ENCODE measurements around the gene YY1.
"Not testable (repeated sequence)": the region's sequence is repeated elsewhere in the genome, so short reads cannot be mapped to it uniquely, and the experiment has no call there.

YY1 gene

GRCh38 chr14:100213956-100214769 lies 24.8 kb upstream of the YY1 start:
- DNase-seq: peak; percentile 92

- DNase-seq: no peak
Measured at GRCh38 chr14:100214770-100215083, 24.2 kb upstream of the YY1 start.

GRCh38 chr14:100215330-100215885 lies 23.5 kb upstream of the YY1 start:
- DNase-seq: no peak

- DNase-seq: no peak
Measured at GRCh38 chr14:100219126-100219785, 19.7 kb upstream of the YY1 start.

- peak; percentile 76 for DNase-seq
Measured at GRCh38 chr14:100221533-100222223, 17.3 kb upstream of the YY1 start.

GRCh38 chr14:100222224-100223093 lies 16.5 kb upstream of the YY1 start:
- DNase-seq: no peak

GRCh38 chr14:100223332-100224201 lies 15.4 kb upstream of the YY1 start:
- DNase-seq: no peak

GRCh38 chr14:100224229-100224866 lies 14.6 kb upstream of the YY1 start:
- DNase-seq: no peak

- no peak for DNase-seq
Measured at GRCh38 chr14:100225169-100225568, 13.8 kb upstream of the YY1 start.

GRCh38 chr14:100230361-100230760 lies 8.6 kb upstream of the YY1 start:
- DNase-seq: no peak

- DNase-seq: peak; percentile 34
Measured at GRCh38 chr14:100234511-100234910, 4.4 kb upstream of the YY1 start.

- not testable (repeated sequence) for DNase-seq
Measured at GRCh38 chr14:100236271-100236818, 2.6 kb upstream of the YY1 start.

GRCh38 chr14:100236881-100237280 lies 2.1 kb upstream of the YY1 start:
- no peak for DNase-seq

GRCh38 chr14:100237735-100238418 lies 1.1 kb upstream of the YY1 start:
- peak; percentile 63 for DNase-seq

GRCh38 chr14:100239211-100239839 lies 381 bp downstream of the YY1 start:
- no peak for DNase-seq

- DNase-seq: peak; percentile 91
Measured at GRCh38 chr14:100239840-100240667, 1.1 kb downstream of the YY1 start.

- no peak for DNase-seq
Measured at GRCh38 chr14:100240668-100241032, 1.7 kb downstream of the YY1 start.

- no peak for DNase-seq
Measured at GRCh38 chr14:100241279-100241678, 2.3 kb downstream of the YY1 start.

- no peak for DNase-seq
Measured at GRCh38 chr14:100243020-100243419, 4.1 kb downstream of the YY1 start.

Data from CD4-positive, alpha-beta T cell treated with Interleukin-12 subunit alpha and Interleukin-12 subunit beta, for 1 hour (primary cell).